ENCODE results near the gene AKT1. TPM values are rescaled to one million over a fixed set of nuclear protein-coding genes. Genes with fewer than 3 reads are reported as not detected.

Gene AKT1
- total and polyA plus RNA-seq, 2 of the 13 experiments (the other 11 are each of a cell fraction or from before 2014, with no cell fraction given): 96.2 to 116 TPM

- 0 out of 2 replicates have a peak, but pooled peaks have one; percentile 21 for TF ChIP-seq IRF9 (CRISPR knock-in tag; IDR thresholded peaks at IDR 0.05; ENCODE audit: borderline replicate concordance)
- TF ChIP-seq RAD21 (CRISPR knock-in tag; IDR thresholded peaks at IDR 0.05): no peak
- TF ChIP-seq ZNF670 (CRISPR knock-in tag; IDR thresholded peaks at IDR 0.05; ENCODE audit: borderline replicate concordance): no peak
- TF ChIP-seq RNF219 (CRISPR knock-in tag; IDR thresholded peaks at IDR 0.05): no peak
- no peak for TF ChIP-seq LRRFIP1 (CRISPR knock-in tag; conservative IDR thresholded peaks at IDR 0.05)
- no peak for TF ChIP-seq STAG1 (CRISPR knock-in tag; IDR thresholded peaks at IDR 0.05)
- TF ChIP-seq FOXC1 (CRISPR knock-in tag; IDR thresholded peaks at IDR 0.05; ENCODE audit: borderline replicate concordance): no peak
- no peak for TF ChIP-seq KLF15 (CRISPR knock-in tag; IDR thresholded peaks at IDR 0.05; ENCODE audit: borderline replicate concordance)
- 0 out of 2 replicates have a peak, but pooled peaks have one; percentile 54 for TF ChIP-seq ZNF225 (CRISPR knock-in tag; IDR thresholded peaks at IDR 0.05)
- TF ChIP-seq ZNF317 (CRISPR knock-in tag; IDR thresholded peaks at IDR 0.05): no peak
- TF ChIP-seq TFE3 (CRISPR knock-in tag; IDR thresholded peaks at IDR 0.05): no peak
- no peak for TF ChIP-seq ARHGAP35 (CRISPR knock-in tag; IDR thresholded peaks at IDR 0.05; ENCODE audit: borderline replicate concordance)
- no peak for TF ChIP-seq MYNN (CRISPR knock-in tag; IDR thresholded peaks at IDR 0.05; ENCODE audit: low read depth)
- TF ChIP-seq DZIP1 (CRISPR knock-in tag; IDR thresholded peaks at IDR 0.05): no peak
- no peak for TF ChIP-seq ETV5 (CRISPR knock-in tag; IDR thresholded peaks at IDR 0.05; ENCODE audit: borderline replicate concordance)
- no peak for TF ChIP-seq ADNP (CRISPR knock-in tag; IDR thresholded peaks at IDR 0.05)
- 0 out of 2 replicates have a peak, but pooled peaks have one; percentile 29 for TF ChIP-seq ZBTB2 (CRISPR knock-in tag; IDR thresholded peaks at IDR 0.05; ENCODE audit: low read depth)
- no peak for TF ChIP-seq ZKSCAN8 (CRISPR knock-in tag; IDR thresholded peaks at IDR 0.05; ENCODE audit: borderline replicate concordance)
These were observed 936 bp downstream of the AKT1 start (continued) for GRCh38 chr14:104794631-104794992.
